Measurements from ENCODE around the gene SERPING1. TPM values are rescaled to one million over a fixed set of nuclear protein-coding genes. Genes with fewer than 3 reads are reported as not detected.
A peak's percentile ranks its signal among the peaks of the same experiment; 100 is the strongest.

SERPING1 gene
- total RNA-seq (9.8 TPM), polyA plus RNA-seq (164 TPM)
- long read RNA-seq, donor 1 = 0 reads
- long read RNA-seq, donor 2 = 0 reads
- long read RNA-seq, donor 3, partial matches to known transcripts = 0 of 1 reads
- long read RNA-seq, donor 3, other reads (novel, unspliced or antisense) = 0 of 1 reads
- long read RNA-seq, donor 4, partial matches to known transcripts = 0 of 4 reads
- long read RNA-seq, donor 4, other reads (novel, unspliced or antisense) = 0 of 4 reads
- long read RNA-seq, donor 5, partial matches to known transcripts = 48 of 53 reads
- long read RNA-seq, donor 5, other reads (novel, unspliced or antisense) = 0 of 53 reads
- long read RNA-seq, donor 6, partial matches to known transcripts = 8 of 11 reads
- long read RNA-seq, donor 6, other reads (novel, unspliced or antisense) = 0 of 11 reads
- long read RNA-seq, donor 7, transcript SERPING1-201 (8 exons, 2,002 nt) = major isoform, 5 of 31 reads
- long read RNA-seq, donor 7, partial matches to known transcripts = 22 of 31 reads
- long read RNA-seq, donor 7, other reads (novel, unspliced or antisense) = 0 of 31 reads
- long read RNA-seq, donor 8, partial matches to known transcripts = 5 of 10 reads
- long read RNA-seq, donor 8, other reads (novel, unspliced or antisense) = 0 of 10 reads
- long read RNA-seq, donor 9, partial matches to known transcripts = 18 of 21 reads
- long read RNA-seq, donor 9, other reads (novel, unspliced or antisense) = 0 of 21 reads
- long read RNA-seq, donor 10, partial matches to known transcripts = 10 of 10 reads
- long read RNA-seq, donor 10, other reads (novel, unspliced or antisense) = 0 of 10 reads

GRCh38 chr11:57597461-57597915 lies at the start of gene SERPING1:
SERPING1 (plus strand) TSS chr11:57597685; CDS start chr11:57598271, 586 bp downstream.
- peak within 1 kb of the TSS; percentile 47 to 67 for H3K27ac ChIP-seq (ENCODE audit: low read depth in 1 of 2, low read length in 1 of 2)
- no peaks in the 10 kb centered on the region for H3K36me3 ChIP-seq (ENCODE audit: control insufficient read depth in 2 of 2, insufficient read depth in 2 of 2, low read length in 1 of 2)
- 76% methylated on average over 10 of the region's 10 CpGs for WGBS
- peaks cover 0 to 8% of the 10 kb centered on the region in 2 donors for H3K27me3 ChIP-seq (ENCODE audit: control insufficient read depth in 2 of 2, insufficient read depth in 1 of 2, low read length in 1 of 2)
- H3K4me3 ChIP-seq (ENCODE audit: low read length in 2 of 2) = peak within 1 kb of the TSS; percentile 22 to 40
- DNase-seq (ENCODE audit: low read depth in 6 of 9, low spot score in 9 of 9) = no peak
- peaks cover 0 to 9% of the 10 kb centered on the region in 2 donors for H3K4me1 ChIP-seq (ENCODE audit: control insufficient read depth in 2 of 2, insufficient read depth in 2 of 2, low read length in 2 of 2)
- no peaks in the 10 kb centered on the region for H3K9me3 ChIP-seq (ENCODE audit: control insufficient read depth in 2 of 2, insufficient read depth in 1 of 2, low read length in 1 of 2)

GRCh38 chr11:57547854-57548377 lies 49.6 kb upstream of the SERPING1 start:
- Histone ChIP-seq H3K4me1 (ENCODE audit: control insufficient read depth in 2 of 2, insufficient read depth in 2 of 2, low read length in 2 of 2) (no peaks in the 10 kb centered on the region), H3K4me3 (ENCODE audit: low read length in 2 of 2) (no peak overlapping the region), H3K27ac (ENCODE audit: low read depth in 1 of 2, low read length in 1 of 2) (no peak overlapping the region), H3K9me3 (ENCODE audit: control insufficient read depth in 2 of 2, insufficient read depth in 1 of 2, low read length in 1 of 2) (no peaks in the 10 kb centered on the region), H3K36me3 (ENCODE audit: control insufficient read depth in 2 of 2, insufficient read depth in 2 of 2, low read length in 1 of 2) (peaks cover 46 to 48% of the 10 kb centered on the region in 2 donors), H3K27me3 (ENCODE audit: control insufficient read depth in 2 of 2, insufficient read depth in 1 of 2, low read length in 1 of 2) (no peaks in the 10 kb centered on the region)
- 28% methylated on average over 6 of the region's 6 CpGs for WGBS
- no peak for DNase-seq (ENCODE audit: low read depth in 6 of 9, low spot score in 9 of 9)

- WGBS = 98% methylated on average over 8 of the region's 8 CpGs
- Histone ChIP-seq H3K4me3 (ENCODE audit: low read length in 2 of 2) (no peak overlapping the region), H3K4me1 (ENCODE audit: control insufficient read depth in 2 of 2, insufficient read depth in 2 of 2, low read length in 2 of 2) (no peaks in the 10 kb centered on the region), H3K36me3 (ENCODE audit: control insufficient read depth in 2 of 2, insufficient read depth in 2 of 2, low read length in 1 of 2) (peaks cover 66% of the 10 kb centered on the region in 2 donors), H3K27ac (ENCODE audit: low read depth in 1 of 2, low read length in 1 of 2) (peak overlapping the region in 1 of 2 donors; percentile 25), H3K27me3 (ENCODE audit: control insufficient read depth in 2 of 2, insufficient read depth in 1 of 2, low read length in 1 of 2) (no peaks in the 10 kb centered on the region), H3K9me3 (ENCODE audit: control insufficient read depth in 2 of 2, insufficient read depth in 1 of 2, low read length in 1 of 2) (no peaks in the 10 kb centered on the region)
- DNase-seq (ENCODE audit: low read depth in 6 of 9, low spot score in 9 of 9) = no peak
Measured at GRCh38 chr11:57549983-57550382, 47.5 kb upstream of the SERPING1 start.

- Histone ChIP-seq H3K4me1 (ENCODE audit: control insufficient read depth in 2 of 2, insufficient read depth in 2 of 2, low read length in 2 of 2) (no peaks in the 10 kb centered on the region), H3K27ac (ENCODE audit: low read depth in 1 of 2, low read length in 1 of 2) (no peak overlapping the region), H3K4me3 (ENCODE audit: low read length in 2 of 2) (no peak overlapping the region), H3K27me3 (ENCODE audit: control insufficient read depth in 2 of 2, insufficient read depth in 1 of 2, low read length in 1 of 2) (no peaks in the 10 kb centered on the region), H3K36me3 (ENCODE audit: control insufficient read depth in 2 of 2, insufficient read depth in 2 of 2, low read length in 1 of 2) (peaks cover 79 to 83% of the 10 kb centered on the region in 2 donors), H3K9me3 (ENCODE audit: control insufficient read depth in 2 of 2, insufficient read depth in 1 of 2, low read length in 1 of 2) (no peaks in the 10 kb centered on the region)
- 97% methylated on average over 4 of the region's 4 CpGs for WGBS
- DNase-seq (ENCODE audit: low read depth in 6 of 9, low spot score in 9 of 9) = no peak
Measured at GRCh38 chr11:57551941-57552340, 45.5 kb upstream of the SERPING1 start.

- Histone ChIP-seq H3K36me3 (ENCODE audit: control insufficient read depth in 2 of 2, insufficient read depth in 2 of 2, low read length in 1 of 2) (peaks cover 80 to 86% of the 10 kb centered on the region in 2 donors), H3K4me1 (ENCODE audit: control insufficient read depth in 2 of 2, insufficient read depth in 2 of 2, low read length in 2 of 2) (no peaks in the 10 kb centered on the region), H3K9me3 (ENCODE audit: control insufficient read depth in 2 of 2, insufficient read depth in 1 of 2, low read length in 1 of 2) (no peaks in the 10 kb centered on the region), H3K27me3 (ENCODE audit: control insufficient read depth in 2 of 2, insufficient read depth in 1 of 2, low read length in 1 of 2) (no peaks in the 10 kb centered on the region), H3K27ac (ENCODE audit: low read depth in 1 of 2, low read length in 1 of 2) (no peak overlapping the region), H3K4me3 (ENCODE audit: low read length in 2 of 2) (no peak overlapping the region)
- WGBS = 98% methylated on average over 5 of the region's 5 CpGs
- no peak for DNase-seq (ENCODE audit: low read depth in 6 of 9, low spot score in 9 of 9)
Measured at GRCh38 chr11:57552479-57552878, 45.0 kb upstream of the SERPING1 start.

- Histone ChIP-seq H3K9me3 (ENCODE audit: control insufficient read depth in 2 of 2, insufficient read depth in 1 of 2, low read length in 1 of 2) (no peaks in the 10 kb centered on the region), H3K4me3 (ENCODE audit: low read length in 2 of 2) (no peak overlapping the region), H3K27me3 (ENCODE audit: control insufficient read depth in 2 of 2, insufficient read depth in 1 of 2, low read length in 1 of 2) (no peaks in the 10 kb centered on the region), H3K36me3 (ENCODE audit: control insufficient read depth in 2 of 2, insufficient read depth in 2 of 2, low read length in 1 of 2) (peaks cover 83 to 87% of the 10 kb centered on the region in 2 donors), H3K4me1 (ENCODE audit: control insufficient read depth in 2 of 2, insufficient read depth in 2 of 2, low read length in 2 of 2) (no peaks in the 10 kb centered on the region), H3K27ac (ENCODE audit: low read depth in 1 of 2, low read length in 1 of 2) (no peak overlapping the region)
- WGBS = 96% methylated on average over 2 of the region's 2 CpGs
- no peak for DNase-seq (ENCODE audit: low read depth in 6 of 9, low spot score in 9 of 9)
Measured at GRCh38 chr11:57555393-57555792, 42.1 kb upstream of the SERPING1 start.

GRCh38 chr11:57556041-57556440 lies 41.4 kb upstream of the SERPING1 start:
- no peak overlapping the region for H3K4me3 ChIP-seq (ENCODE audit: low read length in 2 of 2)
- no peaks in the 10 kb centered on the region for H3K27me3 ChIP-seq (ENCODE audit: control insufficient read depth in 2 of 2, insufficient read depth in 1 of 2, low read length in 1 of 2)
- DNase-seq (ENCODE audit: low read depth in 6 of 9, low spot score in 9 of 9) = no peak
- H3K4me1 ChIP-seq (ENCODE audit: control insufficient read depth in 2 of 2, insufficient read depth in 2 of 2, low read length in 2 of 2) = no peaks in the 10 kb centered on the region
- H3K36me3 ChIP-seq (ENCODE audit: control insufficient read depth in 2 of 2, insufficient read depth in 2 of 2, low read length in 1 of 2) = peaks cover 76 to 81% of the 10 kb centered on the region in 2 donors
- H3K27ac ChIP-seq (ENCODE audit: low read depth in 1 of 2, low read length in 1 of 2) = no peak overlapping the region
- H3K9me3 ChIP-seq (ENCODE audit: control insufficient read depth in 2 of 2, insufficient read depth in 1 of 2, low read length in 1 of 2) = no peaks in the 10 kb centered on the region
- WGBS = 98% methylated on average over 8 of the region's 8 CpGs

- H3K36me3 ChIP-seq (ENCODE audit: control insufficient read depth in 2 of 2, insufficient read depth in 2 of 2, low read length in 1 of 2) = peaks cover 41 to 47% of the 10 kb centered on the region in 2 donors
- WGBS = 97% methylated on average over 4 of the region's 4 CpGs
- no peak overlapping the region for H3K27ac ChIP-seq (ENCODE audit: low read depth in 1 of 2, low read length in 1 of 2)
- no peak overlapping the region for H3K4me3 ChIP-seq (ENCODE audit: low read length in 2 of 2)
- peaks cover 0 to under 1% of the 10 kb centered on the region in 2 donors for H3K4me1 ChIP-seq (ENCODE audit: control insufficient read depth in 2 of 2, insufficient read depth in 2 of 2, low read length in 2 of 2)
- no peaks in the 10 kb centered on the region for H3K27me3 ChIP-seq (ENCODE audit: control insufficient read depth in 2 of 2, insufficient read depth in 1 of 2, low read length in 1 of 2)
- no peaks in the 10 kb centered on the region for H3K9me3 ChIP-seq (ENCODE audit: control insufficient read depth in 2 of 2, insufficient read depth in 1 of 2, low read length in 1 of 2)
- DNase-seq (ENCODE audit: low read depth in 6 of 9, low spot score in 9 of 9) = no peak
Measured at GRCh38 chr11:57560146-57560545, 37.3 kb upstream of the SERPING1 start.

GRCh38 chr11:57562596-57562995 lies 34.9 kb upstream of the SERPING1 start:
- Histone ChIP-seq H3K9me3 (ENCODE audit: control insufficient read depth in 2 of 2, insufficient read depth in 1 of 2, low read length in 1 of 2) (peaks cover 0 to 3% of the 10 kb centered on the region in 2 donors), H3K27me3 (ENCODE audit: control insufficient read depth in 2 of 2, insufficient read depth in 1 of 2, low read length in 1 of 2) (no peaks in the 10 kb centered on the region), H3K27ac (ENCODE audit: low read depth in 1 of 2, low read length in 1 of 2) (no peak overlapping the region), H3K36me3 (ENCODE audit: control insufficient read depth in 2 of 2, insufficient read depth in 2 of 2, low read length in 1 of 2) (peaks cover 17 to 28% of the 10 kb centered on the region in 2 donors), H3K4me3 (ENCODE audit: low read length in 2 of 2) (no peak overlapping the region), H3K4me1 (ENCODE audit: control insufficient read depth in 2 of 2, insufficient read depth in 2 of 2, low read length in 2 of 2) (peaks cover 2 to 15% of the 10 kb centered on the region in 2 donors)
- DNase-seq (ENCODE audit: low read depth in 6 of 9, low spot score in 9 of 9) = no peak
- 92% methylated on average over 4 of the region's 4 CpGs for WGBS

All from thymus (tissue), 14 donors.